IPS DF 4.7 (cell line): ENCODE data around the gene PKNOX2.

ENCODE experiments used
- DNase-seq: peaks from one replicate; pipeline ENCODE4 v3.0.0-alpha.2; 2013; ENCODE audit warnings: low spot score; ENCODE audit errors: extremely low read depth

The PKNOX2 gene

GRCh38 chr11:125164422-125165110 lies at the start of gene PKNOX2:
Gene PKNOX2 (plus strand): TSS chr11:125164751. CDS start chr11:125351306, 186,555 bp downstream.
- DNase-seq = no peak

GRCh38 chr11:125117429-125117828 lies 47.1 kb upstream of the PKNOX2 start:
- no peak for DNase-seq

- DNase-seq = no peak
Observed at GRCh38 chr11:125123194-125123946, 41.2 kb upstream of the PKNOX2 start.

GRCh38 chr11:125123947-125124617 lies 40.5 kb upstream of the PKNOX2 start:
- DNase-seq = peak; percentile 62

GRCh38 chr11:125124618-125124992 lies 39.9 kb upstream of the PKNOX2 start:
- no peak for DNase-seq

- DNase-seq = no peak
Observed at GRCh38 chr11:125128450-125128849, 36.1 kb upstream of the PKNOX2 start.

- DNase-seq = no peak
Observed at GRCh38 chr11:125129316-125129993, 35.1 kb upstream of the PKNOX2 start.

- no peak for DNase-seq
Observed at GRCh38 chr11:125132071-125132470, 32.5 kb upstream of the PKNOX2 start.

- DNase-seq = no peak
Observed at GRCh38 chr11:125132596-125132995, 32.0 kb upstream of the PKNOX2 start.

GRCh38 chr11:125136001-125136400 lies 28.6 kb upstream of the PKNOX2 start:
- DNase-seq = no peak

- no peak for DNase-seq
Observed at GRCh38 chr11:125138966-125139365, 25.6 kb upstream of the PKNOX2 start.

GRCh38 chr11:125139778-125140177 lies 24.8 kb upstream of the PKNOX2 start:
- no peak for DNase-seq

- no peak for DNase-seq
Observed at GRCh38 chr11:125140233-125140632, 24.3 kb upstream of the PKNOX2 start.

- DNase-seq = no peak
Observed at GRCh38 chr11:125141178-125141577, 23.4 kb upstream of the PKNOX2 start.

GRCh38 chr11:125141686-125142535 lies 22.6 kb upstream of the PKNOX2 start:
- no peak for DNase-seq

GRCh38 chr11:125146232-125146631 lies 18.3 kb upstream of the PKNOX2 start:
- no peak for DNase-seq

GRCh38 chr11:125147280-125147679 lies 17.3 kb upstream of the PKNOX2 start:
- DNase-seq = no peak

GRCh38 chr11:125148011-125148410 lies 16.5 kb upstream of the PKNOX2 start:
- no peak for DNase-seq

GRCh38 chr11:125148743-125149142 lies 15.8 kb upstream of the PKNOX2 start:
- no peak for DNase-seq

- no peak for DNase-seq
Observed at GRCh38 chr11:125153837-125154236, 10.7 kb upstream of the PKNOX2 start.
